Measurements from ENCODE around the gene CDK14.

- TF ChIP-seq POLR2A (IDR thresholded peaks at IDR 0.05) = no peak
- no peak for TF ChIP-seq CTCF (IDR thresholded peaks at IDR 0.05)
Observed at GRCh38 chr7:90587766-90588165, 8.4 kb upstream of the CDK14 start.

Measured in heart left ventricle (tissue), 13 donors.